Epidermal melanocyte (primary cell): ENCODE results near the gene APAF1.

ENCODE experiments used
- DNase-seq: peaks from one replicate; pipeline ENCODE4 v3.0.0; 2011; ENCODE audit warnings: low spot score; ENCODE audit not compliant: insufficient read length

APAF1 gene

GRCh38 chr12:98669751-98670150, 24.7 kb downstream of the APAF1 start:
- no peak for DNase-seq

DNA sequence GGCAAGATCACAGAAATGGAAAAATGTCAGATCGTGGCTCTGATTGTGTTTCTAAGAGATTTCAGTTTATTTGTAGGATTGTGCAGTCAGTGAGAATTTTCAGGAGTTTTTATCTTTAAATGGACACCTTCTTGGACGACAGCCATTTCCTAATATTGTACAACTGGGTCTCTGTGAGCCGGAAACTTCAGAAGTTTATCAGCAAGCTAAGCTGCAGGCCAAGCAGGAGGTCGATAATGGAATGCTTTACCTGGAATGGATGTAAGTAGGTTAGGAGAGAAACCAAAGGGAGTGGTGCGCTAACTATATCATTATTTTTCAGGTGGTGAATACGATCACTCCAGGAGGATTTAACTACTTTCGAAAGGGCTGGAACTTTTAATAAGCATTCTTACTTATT, 26.4 kb downstream of the APAF1 start:
- no peak for DNase-seq

GRCh38 chr12:98674841-98675240, 29.8 kb downstream of the APAF1 start:
- DNase-seq, result no peak

DNA sequence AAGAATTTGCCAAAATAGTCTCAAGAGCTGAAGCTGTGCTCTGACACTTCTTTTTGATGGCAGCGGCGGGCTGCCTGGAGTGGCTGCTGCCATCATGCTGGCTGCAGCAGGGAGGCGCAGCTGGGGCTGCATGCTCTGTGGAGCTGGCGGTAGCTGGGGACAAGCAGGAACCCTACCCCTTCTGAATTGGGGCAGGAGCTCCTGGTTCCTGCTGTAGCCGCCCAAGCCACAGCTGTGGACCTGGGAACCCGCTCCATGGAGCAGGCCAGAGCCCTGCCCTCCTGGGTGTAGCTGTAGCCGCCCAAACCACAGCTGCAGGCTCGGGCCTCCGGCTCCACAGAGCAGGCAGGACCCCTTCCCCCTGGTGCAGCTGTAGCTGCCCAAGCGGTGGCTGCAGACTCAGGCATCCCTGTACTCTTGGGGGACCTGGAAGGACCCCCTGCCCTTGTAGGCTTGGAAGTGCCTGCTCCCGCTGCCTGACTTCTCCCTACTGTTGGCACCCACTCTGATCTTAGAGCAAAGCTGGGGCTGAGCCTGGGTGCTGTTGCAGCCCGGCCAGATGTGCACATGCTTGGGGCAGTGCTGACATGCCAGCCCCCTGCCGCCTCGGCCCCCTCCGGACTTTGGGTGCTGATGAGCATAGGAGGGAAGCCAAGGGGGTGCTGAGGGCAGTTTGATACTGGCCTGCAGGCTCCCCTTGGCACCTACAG, 33.3 kb downstream of the APAF1 start:
- no peak for DNase-seq

GRCh38 chr12:98678946-98679610, 34.0 kb downstream of the APAF1 start:
- DNase-seq, result no peak

DNA sequence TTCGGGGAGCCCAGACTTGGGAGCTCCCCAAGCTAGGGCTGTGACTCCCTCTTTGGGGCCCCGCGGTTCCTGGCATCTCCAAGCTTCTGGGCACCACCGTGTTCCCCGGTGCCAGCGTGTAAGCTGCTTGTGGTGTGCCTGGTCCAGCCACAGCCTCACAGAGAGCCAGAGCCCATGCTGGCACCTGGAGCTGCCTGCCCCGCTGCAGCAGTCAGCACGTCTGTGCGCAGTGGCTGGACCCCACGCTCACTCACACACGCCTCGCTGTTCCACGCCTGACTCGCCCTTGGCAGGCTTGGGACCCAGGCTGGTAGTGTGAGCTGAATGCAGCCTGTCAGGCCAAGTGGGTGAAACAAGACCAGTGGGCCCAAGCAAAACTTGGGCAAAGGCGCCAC, 34.5 kb downstream of the APAF1 start:
- no peak for DNase-seq

DNA sequence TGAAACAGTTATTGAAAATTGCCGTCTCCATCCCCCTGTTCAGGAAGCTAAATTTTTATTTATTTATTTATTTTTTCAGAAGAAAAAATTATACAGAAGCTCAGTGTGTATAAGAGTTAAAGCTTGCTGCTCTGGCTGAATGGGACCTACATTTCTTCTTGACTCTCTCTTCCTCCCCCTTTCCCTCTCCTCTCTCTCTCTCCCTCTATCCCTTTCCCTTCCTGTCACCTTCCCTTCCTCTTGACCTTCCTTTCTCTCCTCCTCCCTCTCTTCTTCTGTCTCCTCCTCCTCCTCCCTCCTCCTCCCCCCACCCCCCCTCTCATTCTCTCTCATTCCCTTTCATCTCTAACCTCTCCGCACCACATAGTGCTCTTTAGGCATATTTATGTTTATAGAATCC, 39.1 kb downstream of the APAF1 start:
- no peak for DNase-seq

DNA sequence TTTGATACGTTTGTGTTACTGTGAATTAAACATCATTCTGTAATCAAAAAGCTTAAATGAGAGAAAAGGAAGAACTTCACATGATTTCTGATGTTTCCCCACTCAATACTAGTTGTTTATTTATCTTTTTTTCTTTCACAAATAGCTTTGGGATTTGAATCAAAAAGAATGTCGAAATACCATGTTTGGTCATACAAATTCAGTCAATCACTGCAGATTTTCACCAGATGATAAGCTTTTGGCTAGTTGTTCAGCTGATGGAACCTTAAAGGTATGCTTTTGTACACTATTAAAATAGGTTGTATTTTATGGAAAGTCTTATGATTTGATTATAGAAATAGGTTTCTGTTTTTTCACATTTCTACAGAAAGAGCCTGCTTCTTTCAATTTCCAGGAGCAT, 41.5 kb downstream of the APAF1 start:
- no peak for DNase-seq

DNA sequence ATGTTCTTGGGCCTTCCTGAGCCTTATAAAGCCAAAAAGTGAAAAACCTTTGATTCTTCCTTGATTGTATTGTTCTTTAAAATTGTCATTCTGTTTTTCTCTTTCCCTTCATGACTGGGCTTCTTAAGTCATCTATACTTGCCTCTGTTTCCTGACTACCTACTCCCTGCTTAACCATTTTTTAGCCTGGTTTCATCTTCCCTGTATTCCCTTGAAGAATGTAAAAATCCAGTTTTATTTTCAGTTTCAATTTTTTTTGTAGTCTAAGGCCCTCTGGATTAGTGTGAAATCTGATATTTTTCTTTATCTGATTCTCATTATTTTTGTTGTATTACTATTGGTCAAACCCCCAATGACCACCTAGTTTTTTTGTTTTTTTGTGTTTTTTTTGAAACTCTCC, 46.3 kb downstream of the APAF1 start:
- no peak for DNase-seq

GRCh38 chr12:98696036-98696646, 51.1 kb downstream of the APAF1 start:
- no peak for DNase-seq

DNA sequence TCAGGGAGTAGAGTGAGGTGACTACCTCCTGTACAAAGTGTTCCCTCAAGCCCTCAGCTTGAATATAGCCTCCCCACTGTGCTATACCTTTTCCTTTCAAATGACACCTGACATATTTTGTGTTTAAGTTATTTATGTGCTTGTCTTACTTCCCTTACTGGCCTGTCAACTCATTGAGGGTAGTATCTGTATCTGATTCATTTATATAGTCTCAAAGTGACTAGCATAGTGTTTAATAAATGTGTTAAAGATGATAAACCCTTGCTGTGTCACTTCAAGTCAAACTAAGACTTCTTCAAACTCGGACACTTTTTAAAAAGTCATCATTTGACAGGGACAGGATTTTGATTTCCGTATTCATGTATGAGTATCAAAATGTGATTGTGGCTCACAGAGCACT, 52.1 kb downstream of the APAF1 start:
- no peak for DNase-seq

DNA sequence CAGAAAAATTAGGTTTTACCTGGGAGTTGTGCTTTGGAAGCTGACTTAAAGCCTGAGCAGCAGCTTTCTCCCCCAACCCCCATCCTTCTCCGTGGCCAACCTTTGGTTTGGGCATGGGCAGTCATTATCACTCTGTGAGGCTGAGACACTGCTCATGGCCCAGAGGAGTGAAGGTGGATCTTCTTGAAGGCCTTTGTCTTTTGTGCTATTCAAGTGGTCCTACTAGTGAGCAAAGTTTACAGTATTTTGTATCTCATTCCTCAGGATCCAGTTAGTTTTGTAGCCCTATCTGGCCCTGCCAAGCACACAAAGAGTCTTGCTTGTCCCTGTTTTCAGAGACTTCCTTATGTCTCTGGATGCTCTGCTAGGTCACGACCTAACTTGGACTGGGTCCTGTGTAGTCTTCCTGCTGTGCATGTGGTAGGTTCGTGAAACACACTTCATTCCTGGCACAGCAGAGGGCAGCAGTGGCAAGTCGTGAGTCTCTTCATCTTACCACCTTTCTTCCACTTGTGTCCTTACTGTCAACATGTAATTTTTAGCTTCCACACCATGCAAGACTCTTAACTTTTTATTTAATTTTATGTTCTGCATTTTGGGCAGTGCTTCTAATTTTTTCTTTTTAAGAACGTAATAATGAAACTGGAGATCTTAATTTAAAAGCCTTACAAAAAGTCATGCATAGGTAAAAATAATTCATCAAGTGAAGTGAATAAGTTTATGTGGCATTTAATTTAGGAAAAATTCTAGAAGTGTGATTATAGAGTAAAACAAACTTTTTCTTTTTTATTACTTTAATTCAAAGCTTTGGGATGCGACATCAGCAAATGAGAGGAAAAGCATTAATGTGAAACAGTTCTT, 53.7 kb downstream of the APAF1 start:
- DNase-seq, result peak; percentile 21

GRCh38 chr12:98699586-98699985, 54.5 kb downstream of the APAF1 start:
- no peak for DNase-seq

DNA sequence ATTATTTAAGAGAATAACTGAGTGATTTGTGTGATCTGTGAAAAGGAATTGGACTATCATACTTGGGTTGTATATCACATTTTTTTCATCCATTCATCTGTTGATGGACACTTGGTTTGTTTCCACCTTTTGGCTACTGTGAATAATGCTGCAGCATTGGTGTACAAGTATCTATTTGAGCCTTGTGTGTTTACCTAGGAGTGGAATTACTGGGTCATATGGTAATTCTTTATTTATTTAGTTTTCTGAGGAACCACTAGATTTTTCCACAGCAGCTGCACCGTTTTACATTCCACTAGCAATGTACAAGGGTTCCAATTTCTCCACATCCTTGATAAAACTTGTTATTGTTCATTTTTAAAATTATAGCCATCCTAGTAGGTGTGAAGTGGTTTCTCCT, 56.1 kb downstream of the APAF1 start:
- DNase-seq, result no peak

DNA sequence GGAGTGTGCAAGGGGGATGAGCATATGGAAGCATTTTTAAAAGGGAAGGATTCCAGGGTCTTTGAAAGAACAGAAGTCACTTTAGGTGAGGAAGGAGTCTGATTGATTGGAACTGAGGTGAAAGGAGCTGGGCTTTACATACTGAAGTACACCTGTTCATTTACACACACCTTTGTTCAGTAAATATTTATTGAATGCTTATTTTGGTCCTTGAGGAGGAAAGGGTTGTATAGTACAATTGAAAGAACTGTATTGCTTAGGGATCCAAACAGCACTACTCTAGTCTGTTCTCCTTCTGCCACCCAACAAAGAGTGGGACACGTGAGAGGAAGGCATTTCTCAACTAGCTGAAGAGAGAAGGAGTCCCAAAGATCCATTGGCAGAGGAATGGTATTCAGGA, 63.9 kb downstream of the APAF1 start:
- DNase-seq, result no peak

GRCh38 chr12:98714426-98714825, 69.3 kb downstream of the APAF1 start:
- no peak for DNase-seq

DNA sequence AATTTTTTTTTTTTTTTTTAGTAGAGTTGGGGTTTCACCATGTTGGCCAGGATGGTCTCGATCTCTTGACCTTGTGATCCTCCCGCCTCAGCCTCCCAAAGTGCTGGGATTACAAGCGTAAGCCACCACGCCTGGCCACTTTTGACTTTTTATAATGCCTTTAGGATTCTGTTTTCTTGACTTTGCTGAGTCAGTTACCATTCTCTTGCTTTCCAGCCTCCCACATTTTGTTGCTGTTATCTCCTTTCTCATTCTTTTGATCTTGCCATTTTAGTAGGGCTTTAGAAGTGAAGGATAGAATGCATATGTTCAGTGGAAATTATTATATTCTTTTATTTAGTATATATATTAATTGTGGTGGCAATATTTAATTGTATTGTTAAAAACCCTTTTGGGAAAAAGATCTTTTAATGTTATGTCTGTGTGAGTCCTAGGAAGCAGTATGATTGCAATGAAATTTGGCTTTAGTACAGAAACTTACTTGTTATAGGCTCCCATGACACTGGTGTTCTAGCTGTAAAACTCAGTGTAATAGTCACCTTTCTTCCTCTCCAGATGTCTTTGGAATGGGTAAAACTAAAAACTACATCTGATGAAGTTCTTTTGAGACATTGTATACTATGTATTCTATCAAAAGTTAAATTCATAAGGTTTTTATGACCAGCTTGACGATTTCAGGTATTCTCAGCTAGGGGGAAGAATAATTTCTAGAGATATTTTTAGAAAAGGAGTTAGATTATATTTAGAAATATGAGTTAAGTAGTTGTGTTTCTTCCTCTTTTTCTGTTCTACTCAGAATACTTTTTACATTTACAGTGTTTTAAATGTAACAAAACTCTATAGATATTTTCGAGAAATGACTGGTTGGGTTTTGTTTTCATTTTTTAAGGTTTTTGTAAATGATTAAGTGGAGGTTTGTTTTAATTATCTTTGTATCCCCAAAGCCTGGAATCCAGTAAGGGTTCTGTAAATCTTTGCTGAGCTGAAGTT, 74.7 kb downstream of the APAF1 start:
- DNase-seq, result no peak

DNA sequence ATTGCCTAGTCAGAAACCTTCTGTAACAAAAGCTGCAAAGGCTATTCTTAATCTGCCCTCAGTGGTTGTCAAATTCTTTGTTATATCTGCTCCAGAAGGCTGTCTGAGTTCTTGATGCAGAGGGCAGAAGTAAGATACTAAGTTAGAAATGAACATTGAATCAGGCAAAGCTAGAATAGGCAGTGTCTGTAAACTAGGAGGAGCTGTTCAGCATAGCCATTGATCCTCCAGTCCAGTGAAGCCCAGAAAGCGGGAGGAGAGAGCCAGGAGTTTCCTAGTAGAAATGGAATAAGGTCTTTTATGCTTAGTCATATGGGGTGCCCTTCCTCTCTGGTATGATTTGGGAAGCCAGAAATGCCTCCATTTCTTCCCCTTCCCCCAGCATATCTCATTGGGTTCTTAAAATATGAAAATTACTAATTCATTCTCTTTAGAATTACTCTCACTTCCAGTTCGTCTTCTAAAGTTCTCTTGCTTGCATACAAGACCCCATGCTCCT, 76.2 kb downstream of the APAF1 start:
- DNase-seq, result no peak

- DNase-seq, result no peak
These were observed 79.5 kb downstream of the APAF1 start for GRCh38 chr12:98724384-98725155.
